ENCODE measurements around the gene ZNF532. TPM values are rescaled to one million over a fixed set of nuclear protein-coding genes. Genes with fewer than 3 reads are reported as not detected.

ZNF532 gene
- total RNA-seq, 4 donors from 2014 or later, result 3.9 to 188 (median 12.7) TPM

- TF ChIP-seq POLR2A (IDR thresholded peaks at IDR 0.05) (no peak), CTCF (IDR thresholded peaks at IDR 0.05) (no peak)
- Histone ChIP-seq H3K9me3 (no peaks in the 10 kb centered on the region), H3K4me1 (no peaks in the 10 kb centered on the region), H3K4me3 (no peak overlapping the region), H3K36me3 (no peaks in the 10 kb centered on the region), H3K27me3 (no peaks in the 10 kb centered on the region), H3K27ac (no peak overlapping the region)
- DNase-seq, result no peak
Observed at GRCh38 chr18:58955001-58955400, 90.3 kb downstream of the ZNF532 start.

DNA sequence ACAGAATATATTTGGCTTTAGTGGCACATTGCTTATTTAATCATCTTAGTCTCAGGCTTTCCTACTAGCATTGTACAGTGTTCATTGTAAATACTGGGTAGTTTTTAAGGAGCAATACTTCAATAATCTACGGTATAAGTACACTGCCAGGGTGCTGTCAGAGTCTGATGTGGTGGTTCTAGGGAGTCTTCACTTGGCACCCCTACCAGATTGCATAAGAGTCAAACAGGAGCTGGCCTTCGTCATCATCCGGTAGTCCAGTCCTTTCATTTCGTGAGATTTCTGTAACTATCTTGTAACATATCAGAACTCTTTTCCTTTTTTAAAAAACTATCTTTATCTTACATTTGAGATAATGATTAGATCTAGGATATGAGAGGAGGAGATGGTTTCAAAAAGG lies 91.1 kb downstream of the ZNF532 start:
- TF ChIP-seq POLR2A (IDR thresholded peaks at IDR 0.05) (no peak), CTCF (IDR thresholded peaks at IDR 0.05) (no peak)
- no peaks in the 10 kb centered on the region for H3K36me3 ChIP-seq
- DNase-seq, result no peak

GRCh38 chr18:58958628-58959027 lies 94.0 kb downstream of the ZNF532 start:
- no peaks in the 10 kb centered on the region for H3K27me3 ChIP-seq
- H3K4me3 ChIP-seq, result no peak overlapping the region
- no peak for DNase-seq
- H3K4me1 ChIP-seq, result no peaks in the 10 kb centered on the region
- no peaks in the 10 kb centered on the region for H3K9me3 ChIP-seq
- TF ChIP-seq CTCF (IDR thresholded peaks at IDR 0.05) (no peak), POLR2A (IDR thresholded peaks at IDR 0.05) (no peak)
- no peak overlapping the region for H3K27ac ChIP-seq
- no peaks in the 10 kb centered on the region for H3K36me3 ChIP-seq

More for the DNA sequence above, 91.1 kb downstream of the ZNF532 start:
- Histone ChIP-seq H3K4me1 (no peaks in the 10 kb centered on the region), H3K27ac (no peak overlapping the region), H3K4me3 (no peak overlapping the region), H3K27me3 (no peaks in the 10 kb centered on the region), H3K9me3 (no peaks in the 10 kb centered on the region)

DNA sequence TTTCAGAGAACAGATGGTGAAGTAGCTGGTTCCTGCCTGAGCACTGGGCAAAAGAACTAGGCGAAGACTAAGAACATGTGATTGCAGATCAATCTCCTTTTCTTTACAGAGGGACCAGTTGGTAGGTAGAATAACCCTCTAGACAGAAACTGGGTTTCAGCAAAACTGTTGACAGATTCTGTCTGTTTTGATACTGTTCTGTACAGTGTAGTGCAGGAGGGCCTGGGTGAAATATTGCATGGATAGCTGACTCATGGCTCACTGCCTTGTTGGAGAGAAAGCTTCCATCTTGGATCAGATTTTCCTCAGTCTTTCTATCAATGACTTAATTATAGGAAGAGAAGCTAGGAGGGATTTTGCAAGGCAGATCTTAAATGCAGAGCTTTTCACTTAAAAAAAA lies 95.8 kb downstream of the ZNF532 start:
- no peaks in the 10 kb centered on the region for H3K27me3 ChIP-seq
- H3K27ac ChIP-seq, result no peak overlapping the region
- no peaks in the 10 kb centered on the region for H3K9me3 ChIP-seq
- DNase-seq, result no peak
- no peak overlapping the region for H3K4me3 ChIP-seq
- no peaks in the 10 kb centered on the region for H3K4me1 ChIP-seq
- H3K36me3 ChIP-seq, result no peaks in the 10 kb centered on the region
- TF ChIP-seq POLR2A (IDR thresholded peaks at IDR 0.05) (no peak), CTCF (IDR thresholded peaks at IDR 0.05) (no peak)

GRCh38 chr18:58960946-58961722 lies 96.5 kb downstream of the ZNF532 start:
- DNase-seq, result no peak
- no peak overlapping the region for H3K4me3 ChIP-seq
- no peaks in the 10 kb centered on the region for H3K4me1 ChIP-seq
- no peak overlapping the region for H3K27ac ChIP-seq
- no peaks in the 10 kb centered on the region for H3K36me3 ChIP-seq
- H3K27me3 ChIP-seq, result no peaks in the 10 kb centered on the region
- no peaks in the 10 kb centered on the region for H3K9me3 ChIP-seq
- TF ChIP-seq POLR2A (IDR thresholded peaks at IDR 0.05) (no peak), CTCF (IDR thresholded peaks at IDR 0.05) (no peak)

All from Peyer's patch (tissue), 4 donors.